ENCODE results near the gene ATP5PO. TPM values are rescaled to one million over a fixed set of nuclear protein-coding genes. Genes with fewer than 3 reads are reported as not detected.

The ATP5PO gene
- total and polyA plus RNA-seq, 2 of the 8 experiments (the other 6 are each of a cell fraction or from before 2014, with no cell fraction given): 251 to 267 TPM

DNA sequence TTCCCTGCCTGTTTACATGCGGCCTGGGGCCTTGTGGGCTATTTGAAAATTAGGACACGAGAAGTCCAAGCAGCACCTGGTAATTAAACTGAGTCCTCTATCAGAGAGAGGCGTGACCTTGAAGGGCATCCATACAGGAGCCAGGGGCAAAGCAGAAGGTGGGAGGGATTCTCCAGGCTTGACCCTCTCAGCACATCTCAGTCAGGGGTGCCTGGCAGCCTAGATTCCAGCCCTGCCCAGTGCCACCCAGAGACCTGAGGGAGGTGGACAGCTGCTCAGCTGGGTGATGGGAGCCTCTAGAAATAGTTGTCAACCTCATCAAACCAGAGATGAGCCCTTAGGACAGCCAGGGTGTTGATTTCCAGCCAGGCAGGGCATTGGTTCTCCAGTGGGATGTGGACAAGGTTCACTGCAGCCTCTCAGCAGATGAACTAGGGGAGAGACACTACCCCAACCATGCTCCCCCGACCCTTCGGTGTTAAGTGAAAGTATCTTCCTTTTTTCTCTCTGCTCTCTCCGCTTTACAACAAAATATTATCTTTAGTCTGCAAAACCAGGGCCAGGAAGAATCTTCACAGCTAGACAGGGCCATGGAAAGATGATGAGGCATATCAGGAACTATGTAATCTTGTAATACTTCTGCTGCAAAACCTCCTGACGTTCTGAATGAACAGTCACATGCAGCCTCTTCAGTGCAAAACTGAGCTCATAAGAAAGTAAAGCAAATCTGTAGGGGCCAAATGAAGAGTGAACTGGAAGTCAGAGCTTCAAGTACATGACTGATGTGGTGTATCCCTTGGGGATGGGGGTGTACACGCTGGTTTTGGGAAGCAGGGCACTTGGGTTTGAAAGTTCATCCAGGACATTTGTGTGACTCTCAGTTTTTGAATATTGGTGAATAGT, 35.9 kb upstream of the ATP5PO start:
- Histone ChIP-seq H3K4me3 (ENCODE audit: extremely low read depth in 1 of 4, insufficient read depth in 2 of 4, low read depth in 3 of 4, low read length in 4 of 4) (no peak overlapping the region), H3K79me2 (ENCODE audit: control insufficient read depth in 1 of 2, insufficient read depth in 2 of 2, low read length in 2 of 2) (no peaks in the 10 kb centered on the region), H3K27ac (ENCODE audit: low read depth, low read length) (no peak overlapping the region), H4K91ac (replicated peaks; ENCODE audit: insufficient read length, low read length) (no peak overlapping the region), H3K9me3 (ENCODE audit: insufficient read depth in 2 of 2, low read depth in 1 of 2, low read length in 1 of 2) (no peaks in the 10 kb centered on the region), H4K5ac (ENCODE audit: insufficient read length, low read depth, low read length) (no peak overlapping the region), H3K27me3 (replicated peaks in 1 of 4; ENCODE audit: control insufficient read depth in 3 of 4, extremely low read depth in 1 of 4, insufficient read depth in 3 of 4, low read length in 3 of 4) (no peaks in the 10 kb centered on the region), H4K8ac (ENCODE audit: extremely low read depth, insufficient read depth, low read length) (no peak overlapping the region), H3K23me2 (ENCODE audit: low read depth, low read length) (peaks cover 2% of the 10 kb centered on the region; the same call in 1 of the 2 replicates), H2AK5ac (ENCODE audit: low read depth, low read length) (no peak overlapping the region), H3K36me3 (ENCODE audit: control insufficient read depth in 2 of 4, insufficient read depth in 4 of 4, low read length in 3 of 4) (no peaks in the 10 kb centered on the region), H3K4me2 (ENCODE audit: insufficient read depth in 1 of 2, low read depth in 2 of 2, low read length in 2 of 2) (no peak overlapping the region), H3K14ac (ENCODE audit: insufficient read length) (no peak overlapping the region), H2BK5ac (ENCODE audit: low read depth, low read length) (no peak overlapping the region), H3K18ac (ENCODE audit: extremely low read depth, low read length) (no peak overlapping the region), H2BK15ac (ENCODE audit: low read length) (no peak overlapping the region), H3K79me1 (ENCODE audit: low read depth, low read length) (no peaks in the 10 kb centered on the region), H3K4ac (replicated peaks; ENCODE audit: insufficient read length, low read depth, low read length) (no peak overlapping the region), H2BK12ac (ENCODE audit: low read depth, low read length) (no peak overlapping the region), H2AFZ (ENCODE audit: low read length) (no peak overlapping the region), H2BK120ac (replicated peaks; ENCODE audit: low read depth, low read length) (no peak overlapping the region), H2BK20ac (ENCODE audit: low read length) (no peak overlapping the region), H3K4me1 (replicated peaks in 1 of 4; ENCODE audit: control insufficient read depth in 3 of 4, insufficient read depth in 4 of 4, low read length in 3 of 4) (peaks cover 10 to 21% (median 14%) of the 10 kb centered on the region in 4 experiments; a peak in 6 of 7 replicates), H3K9ac (replicated peaks in 1 of 4; ENCODE audit: extremely low read depth in 1 of 4, low read depth in 3 of 4, low read length in 3 of 4) (no peak overlapping the region), H4K20me1 (replicated peaks in 1 of 2; ENCODE audit: control insufficient read depth in 1 of 2, insufficient read depth in 2 of 2, low read length in 2 of 2) (no peaks in the 10 kb centered on the region), H3K56ac (replicated peaks; ENCODE audit: insufficient read length, low read depth, low read length) (no peak overlapping the region), H3K23ac (ENCODE audit: insufficient read length) (no peak overlapping the region)
- POLR2A ChIA-PET (ENCODE audit: partially characterized antibody): interaction anchor here (1.0 kb wide), 1 partner anchor 17 kb away, joined by 3 read pairs; no protein-coding TSS in a partner anchor
- TF ChIP-seq EZH2 (IDR thresholded peaks at IDR 0.05; ENCODE audit: low read depth, low read length, severe bottlenecking): no peak
- TF ChIP-seq POLR2AphosphoS5 (IDR thresholded peaks at IDR 0.05; ENCODE audit: low read depth, low read length): no peak
- no peak for TF ChIP-seq NANOG (IDR thresholded peaks at IDR 0.05; ENCODE audit: insufficient read depth, low read depth, low read length, poor library complexity, severe bottlenecking)
- TF ChIP-seq RAD21 (IDR thresholded peaks at IDR 0.05 in 1 of 2, conservative IDR thresholded peaks at IDR 0.05 in 1 of 2; ENCODE audit: low read depth in 2 of 2, low read length in 2 of 2): no peak
- no peak for TF ChIP-seq RXRA (IDR thresholded peaks at IDR 0.05; ENCODE audit: insufficient read depth, low read depth, low read length)
- no peak for TF ChIP-seq TEAD4 (IDR thresholded peaks at IDR 0.05; ENCODE audit: low read depth, low read length)
- FAIRE-seq (no peak), DNase-seq (ENCODE audit: low read depth in 1 of 2, low spot score in 2 of 2) (peak in 1 of 2 experiments; percentile 36)
- CTCF ChIA-PET (ENCODE audit: partially characterized antibody): interaction anchor here (0.9 to 1.2 kb wide), 2 partner anchors 27 to 123 kb away, joined by 3 read pairs; no protein-coding TSS in a partner anchor
- 90% methylated on average over 8 of the region's 8 CpGs; no CpG with 5 or more reads in 1 of the 2 experiments for WGBS, 2 experiments (ENCODE audit: extremely low coverage in 1 of 2, insufficient coverage in 1 of 2, insufficient read length in 1 of 2, insufficient replicate concordance in 2 of 2, low coverage in 1 of 2, low lambda C conversion rate in 2 of 2, missing lambda C conversion rate in 1 of 2)
